HG02981 (cell line): Measurements from ENCODE around the gene AOAH.
"Not testable (repeated sequence)": the region's sequence is repeated elsewhere in the genome, so short reads cannot be mapped to it uniquely, and the experiment has no call there.

ENCODE experiments used
- ATAC-seq: cut with Tn5 transposase; IDR thresholded peaks from one replicate; pipeline ENCODE4 v1.9.1; 2021; ENCODE audit warnings: mild to moderate bottlenecking, moderate library complexity; ENCODE audit not compliant: unreplicated experiment

Gene AOAH

DNA sequence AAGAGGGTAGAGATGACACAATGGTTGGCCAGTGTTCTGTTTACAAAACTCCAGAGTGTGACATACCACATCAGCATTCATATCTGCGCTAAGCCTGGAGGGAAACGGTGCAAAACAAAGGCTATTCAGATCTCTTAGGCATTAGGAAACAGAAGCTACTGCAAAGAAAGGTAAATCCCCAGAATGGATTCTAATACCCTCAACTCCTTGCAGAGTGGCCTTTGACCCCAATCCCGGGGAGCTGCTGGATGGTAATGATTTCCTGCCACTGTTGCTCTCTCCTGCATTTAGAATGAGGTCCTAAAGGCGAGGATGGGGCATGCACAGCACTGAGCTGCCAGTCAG, 65.2 kb downstream of the AOAH start:
- no peak for ATAC-seq

DNA sequence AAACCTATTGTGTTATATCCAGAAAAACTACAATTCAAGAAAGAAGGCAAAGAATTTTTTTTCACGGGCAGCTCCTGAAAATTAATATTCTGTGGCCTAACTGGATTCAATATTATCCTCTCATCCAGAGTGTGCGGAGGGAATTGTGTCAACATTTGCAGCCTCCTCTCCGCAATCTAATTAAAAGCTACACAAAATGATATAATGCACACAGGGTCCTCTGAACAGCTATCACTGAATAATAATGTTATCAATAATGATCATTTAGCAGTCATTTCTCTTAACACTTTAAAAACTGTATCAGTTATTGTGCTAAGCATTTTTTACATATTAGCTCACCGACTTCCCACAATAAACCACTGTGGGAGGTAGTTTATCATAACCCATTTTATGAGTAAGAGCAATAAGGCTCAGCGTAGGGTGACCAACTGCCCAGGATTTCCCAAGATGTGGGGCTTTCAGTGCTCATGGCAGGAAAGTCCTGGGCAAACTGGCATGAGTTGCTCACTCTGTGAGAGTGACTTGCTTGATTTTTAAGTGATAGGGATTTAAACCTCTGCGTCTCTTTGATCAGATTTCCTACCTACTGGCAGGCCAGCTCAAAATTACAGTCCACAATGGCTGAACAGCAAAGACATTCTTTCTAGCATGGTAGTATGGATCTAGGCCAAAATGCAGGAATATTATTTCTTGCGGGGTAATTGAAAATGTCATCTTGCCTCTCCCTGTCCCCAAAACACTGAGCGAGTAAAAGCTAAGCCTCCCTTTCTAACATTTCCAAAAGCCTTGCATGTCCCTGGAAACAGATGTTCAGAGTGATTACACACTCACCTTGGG, 65.7 kb downstream of the AOAH start:
- no peak for ATAC-seq

DNA sequence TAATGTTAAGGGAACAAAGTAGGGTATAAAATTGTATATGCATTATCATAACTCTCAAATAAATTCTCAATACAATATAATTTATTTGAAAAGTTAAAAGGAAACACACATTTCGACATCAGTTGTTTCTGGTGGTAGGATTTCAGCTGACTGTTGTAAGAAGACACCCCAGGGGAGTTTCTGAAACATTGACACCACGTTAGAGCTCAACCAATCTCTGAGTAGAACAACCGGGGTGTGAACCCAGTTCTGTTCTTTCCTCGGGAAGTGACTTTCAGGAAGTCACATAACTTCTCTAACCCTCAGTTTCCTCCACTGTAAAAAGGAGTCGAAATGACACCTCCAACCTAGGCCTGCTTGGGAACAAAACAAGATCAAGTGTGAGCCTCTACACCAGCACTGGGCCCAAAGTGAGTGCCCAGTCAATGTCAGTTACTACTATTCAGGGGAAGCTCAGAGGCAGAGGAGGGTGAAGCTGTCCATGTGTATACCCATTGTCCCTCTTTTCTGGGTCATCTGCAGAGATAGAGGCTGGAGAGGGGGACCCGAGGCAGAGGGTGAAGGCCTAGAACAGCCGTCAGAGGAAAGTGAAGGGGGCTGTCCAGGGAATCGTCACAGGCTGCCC, 67.1 kb downstream of the AOAH start:
- no peak for ATAC-seq

GRCh38 chr7:36654436-36654835, 69.9 kb downstream of the AOAH start:
- no peak for ATAC-seq

GRCh38 chr7:36653663-36654355, 70.5 kb downstream of the AOAH start:
- no peak for ATAC-seq

DNA sequence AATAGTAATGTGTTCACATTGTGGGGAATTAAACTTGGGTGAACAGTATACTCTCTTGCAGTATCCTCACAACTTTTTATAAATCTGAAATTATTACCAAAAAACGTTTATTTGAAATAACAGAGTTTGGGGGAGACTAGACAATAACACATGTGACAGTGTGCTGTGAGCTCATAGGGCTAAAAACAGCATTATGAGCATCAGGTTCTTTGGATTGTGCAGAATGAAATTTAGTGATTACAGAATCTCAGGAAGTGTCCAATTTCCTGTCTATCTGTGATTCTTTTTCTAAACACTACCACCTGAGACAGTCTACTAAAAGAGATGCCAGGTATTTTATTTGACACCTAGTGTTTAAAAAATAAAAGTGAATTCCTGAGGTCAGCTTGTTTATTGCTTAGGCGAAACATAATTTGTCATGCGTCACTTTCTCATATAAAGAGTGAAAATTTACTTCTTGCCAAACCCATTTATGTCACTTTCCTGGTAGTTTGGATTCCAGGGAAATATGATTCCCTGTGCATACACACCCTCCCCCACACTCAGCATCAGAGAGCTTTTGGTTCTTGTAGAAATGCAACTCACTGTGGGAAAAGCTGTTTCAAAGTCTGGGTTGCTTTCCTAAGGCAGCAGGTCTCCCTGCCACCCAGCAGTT, 71.2 kb downstream of the AOAH start:
- ATAC-seq, result no peak

GRCh38 chr7:36652431-36652830, 71.9 kb downstream of the AOAH start:
- ATAC-seq, result no peak

- ATAC-seq, result no peak
Measured at GRCh38 chr7:36651404-36651803, 72.9 kb downstream of the AOAH start.

DNA sequence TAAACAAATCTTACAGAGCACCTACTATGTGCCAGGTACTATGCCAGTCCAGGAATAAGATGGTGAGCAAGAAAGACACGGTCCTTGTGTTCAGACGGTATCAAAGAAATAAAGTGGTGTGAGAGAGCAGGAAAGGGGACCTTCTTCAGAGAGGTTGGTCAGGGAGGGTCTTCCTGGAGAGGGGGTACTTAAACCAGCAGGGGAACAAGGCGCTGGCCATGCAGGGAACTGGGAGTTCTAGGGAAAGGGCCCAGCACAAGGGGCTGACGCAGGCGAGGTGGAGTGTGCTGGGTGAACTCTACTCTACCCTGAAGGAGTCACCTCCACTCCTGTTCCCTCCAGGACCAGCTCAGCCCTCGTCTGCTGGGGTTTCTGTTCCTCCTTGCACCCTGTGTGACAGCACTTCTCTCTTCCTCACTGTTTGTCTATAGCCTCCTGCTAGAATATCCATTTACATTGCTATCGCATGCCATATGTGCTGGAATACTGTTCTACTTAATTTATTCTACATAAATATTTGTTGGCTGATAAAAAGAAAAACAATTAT, 73.5 kb downstream of the AOAH start:
- no peak for ATAC-seq

- ATAC-seq, result no peak
Measured at GRCh38 chr7:36650320-36650719, 74.0 kb downstream of the AOAH start.

- ATAC-seq, result not testable (repeated sequence)
Measured at GRCh38 chr7:36649319-36649718, 75.0 kb downstream of the AOAH start.

DNA sequence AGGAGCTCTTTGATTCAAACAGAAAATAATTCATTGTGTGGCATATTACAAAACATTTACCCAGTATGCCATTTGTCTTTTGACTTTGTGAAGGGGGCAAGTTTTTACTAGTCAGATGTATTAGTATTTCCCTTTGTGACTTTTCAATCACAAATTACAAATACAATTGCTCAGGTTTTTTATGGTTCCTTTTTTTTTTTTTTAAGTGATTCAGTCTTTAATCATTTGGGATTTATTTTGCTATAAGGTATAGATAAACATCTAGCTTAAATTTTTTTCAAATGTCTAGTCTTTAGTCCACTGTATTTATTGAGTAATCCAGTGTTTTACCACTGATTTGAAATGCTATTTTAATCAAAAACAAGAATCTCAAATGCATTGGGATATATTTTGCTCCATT, 75.9 kb downstream of the AOAH start:
- ATAC-seq, result no peak

- no peak for ATAC-seq
Measured at GRCh38 chr7:36644625-36645422, 79.5 kb downstream of the AOAH start.

- no peak for ATAC-seq
Measured at GRCh38 chr7:36642414-36642813, 81.9 kb downstream of the AOAH start.

- no peak for ATAC-seq
Measured at GRCh38 chr7:36642010-36642409, 82.3 kb downstream of the AOAH start.

DNA sequence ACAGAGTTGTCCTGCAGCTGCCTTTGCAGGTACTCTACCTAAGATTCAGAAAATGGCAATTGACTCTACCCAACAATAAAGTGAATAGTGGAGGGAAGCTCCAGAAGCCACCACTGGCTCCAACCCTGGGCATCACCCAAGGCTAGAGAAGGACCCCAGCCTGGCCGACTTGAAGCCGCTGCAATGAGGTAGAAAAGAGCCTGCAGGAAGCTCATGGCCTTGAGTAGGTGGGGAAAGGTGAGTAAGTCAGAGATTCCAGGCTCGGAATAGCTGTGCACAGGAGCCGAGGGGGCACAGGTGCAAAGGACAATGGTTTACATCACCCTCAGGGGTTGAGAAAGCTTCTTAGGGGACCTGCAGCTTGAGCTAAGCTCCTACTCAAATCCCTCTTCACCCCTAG, 83.6 kb downstream of the AOAH start:
- no peak for ATAC-seq

DNA sequence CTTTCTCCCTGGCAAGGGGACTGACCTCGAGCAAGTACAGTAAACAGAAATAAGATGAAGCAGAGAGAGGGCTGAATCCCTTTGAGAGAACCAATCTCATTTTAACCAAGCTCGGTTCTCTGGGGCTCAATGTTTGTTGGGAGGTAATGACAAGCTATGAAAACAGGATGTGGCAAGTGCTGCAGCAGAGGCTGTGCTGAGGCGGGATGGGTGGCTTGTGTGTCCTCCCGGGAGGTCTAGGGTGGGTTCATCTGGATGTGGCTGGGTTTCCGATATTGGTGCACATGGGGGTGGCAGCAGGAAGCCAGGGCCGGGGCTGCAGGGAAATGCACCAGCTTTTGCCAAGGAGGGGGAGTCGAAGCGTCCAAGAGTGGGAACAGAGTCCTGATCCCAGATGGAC, 84.5 kb downstream of the AOAH start:
- ATAC-seq, result no peak

- no peak for ATAC-seq
Measured at GRCh38 chr7:36638586-36639263, 85.6 kb downstream of the AOAH start.

DNA sequence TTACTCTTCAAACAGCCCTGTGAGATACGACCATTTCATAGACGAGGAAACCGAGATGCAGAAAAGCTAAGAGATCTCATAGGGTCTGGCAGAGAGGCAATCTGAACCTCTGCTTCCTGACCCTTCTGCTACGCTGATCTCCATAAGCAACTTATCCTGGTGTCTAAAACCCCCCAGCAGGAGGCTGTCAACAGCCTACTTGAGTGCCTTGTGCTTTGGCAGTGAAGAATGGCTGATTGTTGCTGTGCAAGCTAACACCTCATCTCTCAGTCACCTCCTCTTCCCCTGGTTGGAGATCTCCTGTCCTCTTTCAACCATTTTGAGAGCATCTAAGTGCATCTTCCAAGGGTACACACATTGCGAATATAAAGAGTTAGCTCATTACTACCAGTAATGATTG, 86.2 kb downstream of the AOAH start:
- no peak for ATAC-seq

DNA sequence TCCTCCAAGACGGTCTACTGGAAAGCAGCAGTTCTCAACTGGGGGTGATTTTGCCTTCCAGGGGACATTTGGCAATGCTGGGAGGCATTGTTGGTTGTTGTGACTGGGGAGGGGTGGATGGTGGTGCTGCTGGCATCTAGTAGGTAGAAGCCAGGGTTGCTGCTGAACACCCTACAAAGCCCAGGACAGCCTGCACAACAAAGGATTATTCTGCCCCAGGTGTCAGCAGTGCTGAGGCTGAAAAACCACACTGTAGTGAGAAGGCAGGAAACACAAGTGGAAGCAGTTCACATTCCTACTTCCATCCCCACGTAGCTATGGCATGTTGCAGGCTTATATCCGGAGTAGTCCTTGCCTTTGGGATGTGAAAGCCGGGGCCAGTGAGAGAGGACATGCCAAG, 86.9 kb downstream of the AOAH start:
- ATAC-seq, result no peak
